B cell (primary cell): ENCODE measurements around the gene S100A5. TPM values are rescaled to one million over a fixed set of nuclear protein-coding genes. Genes with fewer than 3 reads are reported as not detected.

Source experiments
- ATAC-seq: fragments of 200-7000 bp; cut with Tn5 transposase; one replicate; pipeline ENCODE4 v1.10.0; 2021; ENCODE audit warnings: low read depth, mild to moderate bottlenecking, moderate number of reproducible peaks, moderate library complexity
- CTCF ChIA-PET: fragments of 350-600 bp; sonication (Branson Sonifier 250); formaldehyde crosslinking; loops from one replicate; lab custom pipeline; 2021; ENCODE audit warnings: antibody characterized with exemption, inconsistent platforms; lab: Charles Lee
- POLR2A ChIA-PET: fragments of 350-600 bp; sonication (Branson Sonifier 250); formaldehyde crosslinking; loops from one replicate; lab custom pipeline; 2021; ENCODE audit warnings: antibody characterized with exemption; lab: Charles Lee
- DNase-seq: peaks from one replicate; pipeline ENCODE4 v3.0.0; 2013
- H2AFZ ChIP-seq: 2 replicates; pipeline ENCODE4 v1.6.1; 2012; ENCODE audit warnings: mild to moderate bottlenecking, low read depth, low read length; ENCODE audit not compliant: insufficient read depth, poor library complexity, severe bottlenecking
- H3K27ac ChIP-seq, 2 donors: 1 replicate in 1 of 2; 2 replicates in 1 of 2; pipeline ENCODE4 v1.5.1; 2012 to 2013; ENCODE audit warnings: low read length in 2 of 2, mild to moderate bottlenecking in 2 of 2, moderate library complexity in 1 of 2
- H3K27me3 ChIP-seq, 4 experiments: fragments of 200-600 bp in 1 of 4; sonication (generic) in 1 of 4; replicated peaks in 1 of 4; 1 replicate in 2 of 4; 2 replicates in 2 of 4; pipeline versions ENCODE4 v1.6.1 to v1.7.0; 2013 to 2016; ENCODE audit warnings: low read length in 3 of 4, mild to moderate bottlenecking in 2 of 4, mixed read lengths in 1 of 4, moderate library complexity in 1 of 4; ENCODE audit not compliant: insufficient read depth in 4 of 4, control insufficient read depth in 3 of 4; ENCODE audit errors: control extremely low read depth in 1 of 4
- H3K36me3 ChIP-seq, 2 experiments: replicated peaks in 1 of 2; 1 replicate in 1 of 2; 2 replicates in 1 of 2; pipeline versions ENCODE4 v1.6.1 to v1.7.1; 2013; ENCODE audit warnings: low read length in 1 of 2; ENCODE audit not compliant: insufficient read depth in 2 of 2, control insufficient read depth in 1 of 2; ENCODE audit errors: control extremely low read depth in 1 of 2, extremely low read depth in 1 of 2
- H3K4me1 ChIP-seq, 2 donors: fragments of 200-600 bp in 1 of 2; sonication (generic) in 1 of 2; 1 replicate in 1 of 2; 2 replicates in 1 of 2; pipeline versions ENCODE4 v1.5.1 to v1.6.1; 2013 to 2017; ENCODE audit warnings: low read length in 2 of 2; ENCODE audit not compliant: control insufficient read depth in 2 of 2, insufficient read depth in 2 of 2
- H3K4me2 ChIP-seq: replicated peaks from 2 replicates; pipeline ENCODE3; 2012; ENCODE audit warnings: mild to moderate bottlenecking, low read depth, low read length; ENCODE audit not compliant: poor library complexity, severe bottlenecking
- H3K4me3 ChIP-seq, 5 experiments: fragments of 200-600 bp in 1 of 5; sonication (generic) in 1 of 5; 1 replicate in 3 of 5; 2 replicates in 2 of 5; pipeline versions ENCODE4 v1.5.1 to v1.7.0; 2011 to 2016; ENCODE audit warnings: low read length in 4 of 5, mild to moderate bottlenecking in 4 of 5, low read depth in 2 of 5, control low read depth in 1 of 5, moderate library complexity in 1 of 5; ENCODE audit not compliant: insufficient read depth in 1 of 5; ENCODE audit errors: control extremely low read depth in 1 of 5, extremely low read depth in 1 of 5
- H3K79me2 ChIP-seq: fragments of 200-600 bp; sonication (generic); one replicate; pipeline ENCODE4 v1.6.0; 2016; ENCODE audit warnings: low read length; ENCODE audit not compliant: control insufficient read depth, insufficient read depth
- H3K9ac ChIP-seq: fragments of 200-600 bp; sonication (generic); 2 replicates; pipeline ENCODE4 v1.6.1; 2017; ENCODE audit warnings: mild to moderate bottlenecking, low read length, moderate library complexity
- H3K9me3 ChIP-seq, 3 donors: one replicate each; pipeline versions ENCODE4 v1.6.1 to v1.7.1; 2013; ENCODE audit warnings: low read length in 2 of 3; ENCODE audit not compliant: control insufficient read depth in 2 of 3, insufficient read depth in 1 of 3; ENCODE audit errors: control extremely low read depth in 1 of 3
- H4K20me1 ChIP-seq: 2 replicates; pipeline ENCODE4 v1.6.0; 2012; ENCODE audit warnings: mild to moderate bottlenecking, low read length; ENCODE audit not compliant: insufficient read depth, control insufficient read depth, poor library complexity, severe bottlenecking
- H3K27ac Mint-ChIP-seq: one replicate; pipeline ENCODE4 v1.8.0; 2021; ENCODE audit warnings: mixed read lengths
- H3K27me3 Mint-ChIP-seq: one replicate; pipeline ENCODE4 v1.8.0; 2021; ENCODE audit warnings: mixed read lengths
- H3K4me1 Mint-ChIP-seq: one replicate; pipeline ENCODE4 v1.8.0; 2021; ENCODE audit warnings: mixed read lengths
- H3K4me3 Mint-ChIP-seq: one replicate; pipeline ENCODE4 v1.8.0; 2021; ENCODE audit warnings: mixed read lengths
- H3K9me3 Mint-ChIP-seq: one replicate; pipeline ENCODE4 v1.8.0; 2022; ENCODE audit warnings: mixed read lengths; ENCODE audit not compliant: insufficient read depth
- EZH2 ChIP-seq: IDR thresholded peaks from 2 replicates; pipeline ENCODE4 v1.6.1; 2012; ENCODE audit warnings: borderline replicate concordance, low read depth, mild to moderate bottlenecking, moderate library complexity, low read length; ENCODE audit not compliant: insufficient read depth, poor library complexity, severe bottlenecking
- WGBS: methylation state at CpG from one replicate; pipeline ENCODE4 v1.1.5; 2013; ENCODE audit warnings: missing lambda C conversion rate; ENCODE audit not compliant: insufficient coverage; 5-methylcytosine and 5-hydroxymethylcytosine counted together
- intact Hi-C: fragments of 100-400 bp; cut with micrococcal nuclease; formaldehyde crosslinking; loops from one replicate; pipeline ENCODE4 v1.10.0; 2022
- polyA plus RNA-seq: library from polyadenylated mRNA; depleted of rRNA; stranded (reverse); fragments of >200 nt; gene quantifications from 2 replicates; pipeline ENCODE4 v1.2.3, GENCODE V29; 2012
- total RNA-seq, 2 donors: library from RNA; stranded (reverse); fragments of 120-200 nt in 1 of 2; gene quantifications; 1 replicate in 1 of 2; 2 replicates in 1 of 2; pipeline versions ENCODE4 v1.2.3 to v1.2.4, GENCODE V29; 2013 to 2022
- TF ChIP-seq, protein P1 (sequence below): fragments of 200-600 bp; IDR thresholded peaks from one replicate; pipeline ENCODE4 v1.8.0; 2022; ENCODE audit warnings: antibody characterized with exemption, mild to moderate bottlenecking

The S100A5 gene
- total and polyA plus RNA-seq, 2 donors (not counting 1 experiment from before 2014, with no cell fraction given) = 0.64 TPM; not detected in 1

- Histone ChIP-seq H3K9ac (no peak overlapping the region), H3K4me2 (no peak overlapping the region), H3K4me1 (no peaks in the 10 kb centered on the region), H3K79me2 (no peaks in the 10 kb centered on the region), H4K20me1 (no peaks in the 10 kb centered on the region), H3K36me3 (no peaks in the 10 kb centered on the region), H3K9me3 (no peaks in the 10 kb centered on the region), H2AFZ (no peak overlapping the region), H3K27me3 (peaks cover 0 to 2% (median 0%) of the 10 kb centered on the region in 4 experiments), H3K27ac (no peak overlapping the region), H3K4me3 (no peak overlapping the region)
- Mint-ChIP-seq H3K4me1 (no peaks in the 10 kb centered on the region), H3K27ac (no peak overlapping the region), H3K9me3 (no peaks in the 10 kb centered on the region), H3K27me3 (peaks cover 7% of the 10 kb centered on the region), H3K4me3 (no peak overlapping the region)
- WGBS = 94% methylated on average over 2 of the region's 3 CpGs
- ATAC-seq (no peak), DNase-seq (no peak)
- TF ChIP-seq, protein P1, sequence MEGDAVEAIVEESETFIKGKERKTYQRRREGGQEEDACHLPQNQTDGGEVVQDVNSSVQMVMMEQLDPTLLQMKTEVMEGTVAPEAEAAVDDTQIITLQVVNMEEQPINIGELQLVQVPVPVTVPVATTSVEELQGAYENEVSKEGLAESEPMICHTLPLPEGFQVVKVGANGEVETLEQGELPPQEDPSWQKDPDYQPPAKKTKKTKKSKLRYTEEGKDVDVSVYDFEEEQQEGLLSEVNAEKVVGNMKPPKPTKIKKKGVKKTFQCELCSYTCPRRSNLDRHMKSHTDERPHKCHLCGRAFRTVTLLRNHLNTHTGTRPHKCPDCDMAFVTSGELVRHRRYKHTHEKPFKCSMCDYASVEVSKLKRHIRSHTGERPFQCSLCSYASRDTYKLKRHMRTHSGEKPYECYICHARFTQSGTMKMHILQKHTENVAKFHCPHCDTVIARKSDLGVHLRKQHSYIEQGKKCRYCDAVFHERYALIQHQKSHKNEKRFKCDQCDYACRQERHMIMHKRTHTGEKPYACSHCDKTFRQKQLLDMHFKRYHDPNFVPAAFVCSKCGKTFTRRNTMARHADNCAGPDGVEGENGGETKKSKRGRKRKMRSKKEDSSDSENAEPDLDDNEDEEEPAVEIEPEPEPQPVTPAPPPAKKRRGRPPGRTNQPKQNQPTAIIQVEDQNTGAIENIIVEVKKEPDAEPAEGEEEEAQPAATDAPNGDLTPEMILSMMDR = no peak
- TF ChIP-seq EZH2 = no peak
- ChIA-PET POLR2A (no interaction called here), CTCF (interaction anchor here (0.6 kb wide), 1 partner anchor 228 kb away, joined by 3 read pairs; no protein-coding TSS in a partner anchor)
- intact Hi-C loops = no loop called here
These were observed 21.5 kb downstream of the S100A5 start for GRCh38 chr1:153519242-153519641.

DNA sequence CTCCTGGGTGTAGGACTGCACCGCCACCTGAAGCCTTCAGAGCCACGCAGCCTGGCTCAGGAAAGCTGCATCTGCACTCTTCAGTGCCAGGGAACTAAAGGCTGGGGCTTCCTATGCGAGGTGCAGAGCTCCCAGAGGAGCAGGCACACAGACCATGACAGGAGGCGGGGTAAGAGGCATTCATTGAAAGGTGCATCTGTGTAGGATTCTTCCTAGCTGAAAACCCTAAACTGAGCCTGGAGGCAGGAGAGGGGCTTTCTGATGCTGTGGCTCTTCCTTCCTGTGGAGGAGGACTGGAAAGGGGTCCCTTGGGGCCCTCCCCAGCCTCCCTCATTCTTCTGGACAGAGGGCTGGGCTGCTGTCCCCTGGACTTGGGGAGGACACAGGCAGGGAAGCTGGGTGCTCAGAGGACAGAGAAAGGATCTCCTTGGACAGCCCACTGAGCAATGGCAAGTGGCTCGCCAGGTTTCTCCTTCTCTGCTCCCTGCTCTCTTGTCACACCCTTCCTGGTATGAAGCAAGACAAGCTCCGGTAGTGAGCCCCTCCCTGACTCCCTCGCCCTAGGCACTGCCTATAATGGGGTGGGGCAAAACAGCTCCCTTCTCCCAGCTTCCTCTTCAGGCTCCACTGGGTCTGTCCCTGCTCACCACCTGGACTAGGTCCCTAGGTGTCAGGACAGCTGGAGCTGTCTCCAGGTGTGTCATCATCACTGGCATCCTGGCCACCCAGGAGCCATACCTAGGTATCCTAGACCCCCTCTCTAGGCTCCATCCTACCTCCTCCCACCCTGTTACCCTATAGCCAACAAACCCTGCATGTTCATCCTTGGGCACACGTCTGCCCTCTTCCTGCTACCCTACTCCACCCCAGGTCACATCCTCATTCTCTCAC lies 25.0 kb downstream of the S100A5 start:
- 53% methylated on average over 8 of the region's 8 CpGs for WGBS
- H3K9me3 Mint-ChIP-seq = no peaks in the 10 kb centered on the region
- Histone ChIP-seq H2AFZ (no peak overlapping the region), H3K79me2 (no peaks in the 10 kb centered on the region), H3K9ac (no peak overlapping the region), H3K4me2 (no peak overlapping the region), H3K27me3 (no peaks in the 10 kb centered on the region), H3K27ac (no peak overlapping the region), H3K36me3 (no peaks in the 10 kb centered on the region), H3K4me1 (no peaks in the 10 kb centered on the region), H3K9me3 (no peaks in the 10 kb centered on the region), H4K20me1 (no peaks in the 10 kb centered on the region), H3K4me3 (no peak overlapping the region)
- POLR2A ChIA-PET = interaction anchor here (1.3 kb wide), 1 partner anchor 50 kb away, joined by 3 read pairs; no protein-coding TSS in a partner anchor
- CTCF ChIA-PET = interaction anchor here (0.5 to 1.4 kb wide), 5 partner anchors 8 to 230 kb away, joined by 3 to 6 read pairs (median 4); no protein-coding TSS in a partner anchor
- intact Hi-C loops = no loop called here
- peaks cover 7% of the 10 kb centered on the region for H3K27me3 Mint-ChIP-seq
- no peak overlapping the region for H3K4me3 Mint-ChIP-seq
- DNase-seq (no peak), ATAC-seq (no peak)
- H3K4me1 Mint-ChIP-seq = no peaks in the 10 kb centered on the region
- H3K27ac Mint-ChIP-seq = no peak overlapping the region
- TF ChIP-seq, protein P1 = no peak
- no peak for TF ChIP-seq EZH2
